Karpas-422 (cell line): ENCODE data around the gene PRG3. TPM values are rescaled to one million over a fixed set of nuclear protein-coding genes. Genes with fewer than 3 reads are reported as not detected.

Source experiments
- DNase-seq: peaks from one replicate; pipeline ENCODE4 v3.0.0-alpha.2; 2015
- H2AFZ ChIP-seq: fragments of 200-600 bp; sonication (generic); 2 replicates; pipeline ENCODE4 v1.6.1; 2014; ENCODE audit warnings: antibody characterized with exemption, low read length, mixed read lengths
- H3K27ac ChIP-seq: fragments of 200-600 bp; sonication (generic); 2 replicates; pipeline ENCODE4 v1.5.1; 2014; ENCODE audit warnings: mild to moderate bottlenecking, low read length, moderate library complexity
- H3K27me3 ChIP-seq: fragments of 200-600 bp; sonication (generic); 2 replicates; pipeline ENCODE4 v1.6.1; 2014; ENCODE audit warnings: low read length, mixed read lengths
- H3K36me3 ChIP-seq: fragments of 200-600 bp; sonication (generic); 2 replicates; pipeline ENCODE4 v1.6.1; 2014; ENCODE audit warnings: low read length, mixed read lengths; ENCODE audit not compliant: insufficient read depth
- H3K4me1 ChIP-seq: fragments of 200-600 bp; sonication (generic); 2 replicates; pipeline ENCODE4 v1.6.1; 2014; ENCODE audit warnings: mild to moderate bottlenecking, low read length, mixed read lengths
- H3K4me2 ChIP-seq: fragments of 200-600 bp; sonication (generic); 2 replicates; pipeline ENCODE4 v1.6.1; 2014; ENCODE audit warnings: low read length, low read depth, mild to moderate bottlenecking; ENCODE audit not compliant: poor library complexity, severe bottlenecking
- H3K4me3 ChIP-seq: fragments of 200-600 bp; sonication (generic); 2 replicates; pipeline ENCODE4 v1.5.1; 2014; ENCODE audit warnings: mild to moderate bottlenecking, antibody characterized with exemption, low read length, mixed read lengths
- H3K79me2 ChIP-seq: fragments of 200-600 bp; sonication (generic); 2 replicates; pipeline ENCODE4 v1.6.1; 2014; ENCODE audit warnings: mild to moderate bottlenecking, low read length, mixed read lengths
- H3K9ac ChIP-seq: fragments of 200-600 bp; sonication (generic); 2 replicates; pipeline ENCODE4 v1.6.0; 2014; ENCODE audit warnings: low read length
- H3K9me2 ChIP-seq: fragments of 200-600 bp; sonication (generic), shearing (Covaris generic); replicated peaks from 2 replicates; pipeline ENCODE4 v1.6.0; 2014; ENCODE audit warnings: mild to moderate bottlenecking, low read length, moderate library complexity; ENCODE audit not compliant: insufficient read depth
- H3K9me3 ChIP-seq: fragments of 300-700, 200-600 bp; sonication (generic); 2 replicates; pipeline ENCODE4 v1.6.1; 2014; ENCODE audit warnings: low read length, mixed read lengths
- H4K20me1 ChIP-seq: fragments of 200-600 bp; sonication (generic); 2 replicates; pipeline ENCODE4 v1.6.1; 2014; ENCODE audit warnings: mild to moderate bottlenecking, antibody characterized with exemption, low read length, low read depth; ENCODE audit not compliant: insufficient read depth
- total RNA-seq: library from RNA; depleted of rRNA; stranded (reverse); fragments of >200 nt; shearing (Covaris generic); gene quantifications from 2 replicates; pipeline ENCODE4 v1.2.3, GENCODE V29; 2014; ENCODE audit warnings: low replicate concordance

The PRG3 gene
- total RNA-seq, 1 experiment from 2014 or later: not detected

GRCh38 chr11:57424792-57425564 is 44.0 kb upstream of the PRG3 start:
- H3K9ac ChIP-seq: peak overlapping the region; percentile 91
- H3K27ac ChIP-seq: peak overlapping the region; percentile 58
- H3K4me2 ChIP-seq: peak overlapping the region; percentile 93
- no peak overlapping the region for H2AFZ ChIP-seq
- H3K79me2 ChIP-seq: peaks cover 38% of the 10 kb centered on the region
- H3K4me3 ChIP-seq: peak overlapping the region; percentile 77
- H3K9me2 ChIP-seq: no peaks in the 10 kb centered on the region
- peaks cover 32% of the 10 kb centered on the region for H3K4me1 ChIP-seq
- peaks cover 47% of the 10 kb centered on the region for H3K36me3 ChIP-seq
- H3K27me3 ChIP-seq: no peaks in the 10 kb centered on the region
- no peaks in the 10 kb centered on the region for H3K9me3 ChIP-seq
- peak; percentile 80 for DNase-seq
- no peaks in the 10 kb centered on the region for H4K20me1 ChIP-seq

- Histone ChIP-seq H3K79me2 (peaks cover 38% of the 10 kb centered on the region), H3K9ac (peak overlapping the region; percentile 91), H3K27ac (peak overlapping the region; percentile 58), H2AFZ (no peak overlapping the region), H3K9me2 (no peaks in the 10 kb centered on the region), H3K4me2 (peak overlapping the region; percentile 93), H3K4me1 (peaks cover 32% of the 10 kb centered on the region), H3K9me3 (no peaks in the 10 kb centered on the region), H3K36me3 (peaks cover 52% of the 10 kb centered on the region), H4K20me1 (no peaks in the 10 kb centered on the region), H3K4me3 (peak overlapping the region; percentile 77; the same call in 1 of the 2 replicates), H3K27me3 (no peaks in the 10 kb centered on the region)
- DNase-seq: no peak
Measured at GRCh38 chr11:57424137-57424791, 43.3 kb upstream of the PRG3 start.

GRCh38 chr11:57422669-57423068 is 41.7 kb upstream of the PRG3 start:
- DNase-seq: no peak
- H3K4me3 ChIP-seq: no peak overlapping the region
- no peaks in the 10 kb centered on the region for H3K9me2 ChIP-seq
- no peak overlapping the region for H3K4me2 ChIP-seq
- H3K4me1 ChIP-seq: peaks cover 30% of the 10 kb centered on the region
- no peak overlapping the region for H3K9ac ChIP-seq
- peaks cover 3% of the 10 kb centered on the region; the same call in 1 of the 2 replicates for H4K20me1 ChIP-seq
- H2AFZ ChIP-seq: no peak overlapping the region
- H3K27me3 ChIP-seq: no peaks in the 10 kb centered on the region
- peaks cover 62% of the 10 kb centered on the region for H3K36me3 ChIP-seq
- no peaks in the 10 kb centered on the region for H3K9me3 ChIP-seq
- no peak overlapping the region for H3K27ac ChIP-seq
- peaks cover 40% of the 10 kb centered on the region for H3K79me2 ChIP-seq

GRCh38 chr11:57421805-57422204 is 40.9 kb upstream of the PRG3 start:
- H3K27me3 ChIP-seq: no peaks in the 10 kb centered on the region
- H3K79me2 ChIP-seq: peaks cover 40% of the 10 kb centered on the region
- no peaks in the 10 kb centered on the region for H3K9me3 ChIP-seq
- H3K9ac ChIP-seq: no peak overlapping the region
- no peak overlapping the region for H3K27ac ChIP-seq
- DNase-seq: no peak
- H2AFZ ChIP-seq: no peak overlapping the region
- H3K36me3 ChIP-seq: peaks cover 70% of the 10 kb centered on the region
- H4K20me1 ChIP-seq: peaks cover 6% of the 10 kb centered on the region; the same call in 1 of the 2 replicates
- H3K4me1 ChIP-seq: peaks cover 23% of the 10 kb centered on the region
- H3K4me2 ChIP-seq: no peak overlapping the region
- H3K9me2 ChIP-seq: no peaks in the 10 kb centered on the region
- H3K4me3 ChIP-seq: no peak overlapping the region

GRCh38 chr11:57421066-57421465 is 40.1 kb upstream of the PRG3 start:
- Histone ChIP-seq H3K4me2 (no peak overlapping the region), H3K4me3 (no peak overlapping the region), H3K27me3 (no peaks in the 10 kb centered on the region), H3K4me1 (peaks cover 21% of the 10 kb centered on the region), H3K9me2 (no peaks in the 10 kb centered on the region), H2AFZ (no peak overlapping the region), H3K79me2 (peaks cover 33% of the 10 kb centered on the region), H3K27ac (no peak overlapping the region), H3K9ac (no peak overlapping the region), H4K20me1 (peaks cover 8% of the 10 kb centered on the region; the same call in 1 of the 2 replicates), H3K36me3 (peaks cover 75% of the 10 kb centered on the region), H3K9me3 (no peaks in the 10 kb centered on the region)
- no peak for DNase-seq

GRCh38 chr11:57419146-57419545 is 38.2 kb upstream of the PRG3 start:
- no peak overlapping the region for H3K4me3 ChIP-seq
- no peak for DNase-seq
- no peaks in the 10 kb centered on the region for H3K9me2 ChIP-seq
- H3K79me2 ChIP-seq: peaks cover 14% of the 10 kb centered on the region
- no peak overlapping the region for H3K27ac ChIP-seq
- H3K9me3 ChIP-seq: no peaks in the 10 kb centered on the region
- H3K9ac ChIP-seq: no peak overlapping the region
- H4K20me1 ChIP-seq: peaks cover 11% of the 10 kb centered on the region; the same call in 1 of the 2 replicates
- H3K36me3 ChIP-seq: peaks cover 74% of the 10 kb centered on the region
- H3K4me2 ChIP-seq: no peak overlapping the region
- peaks cover 2% of the 10 kb centered on the region for H3K4me1 ChIP-seq
- H3K27me3 ChIP-seq: no peaks in the 10 kb centered on the region
- no peak overlapping the region for H2AFZ ChIP-seq

GRCh38 chr11:57418131-57418530 is 37.2 kb upstream of the PRG3 start:
- no peaks in the 10 kb centered on the region for H3K9me3 ChIP-seq
- H3K4me3 ChIP-seq: no peak overlapping the region
- no peaks in the 10 kb centered on the region for H3K27me3 ChIP-seq
- no peak overlapping the region for H3K4me2 ChIP-seq
- no peak overlapping the region for H3K9ac ChIP-seq
- DNase-seq: no peak
- H4K20me1 ChIP-seq: peaks cover 11% of the 10 kb centered on the region; the same call in 1 of the 2 replicates
- H3K9me2 ChIP-seq: no peaks in the 10 kb centered on the region
- no peak overlapping the region for H3K27ac ChIP-seq
- H3K36me3 ChIP-seq: peaks cover 77% of the 10 kb centered on the region
- H3K4me1 ChIP-seq: no peaks in the 10 kb centered on the region
- H2AFZ ChIP-seq: no peak overlapping the region
- H3K79me2 ChIP-seq: peaks cover 9% of the 10 kb centered on the region; the same call in 1 of the 2 replicates

- Histone ChIP-seq H3K36me3 (peaks cover 72% of the 10 kb centered on the region), H3K27ac (no peak overlapping the region), H3K9me3 (no peaks in the 10 kb centered on the region), H3K9ac (no peak overlapping the region), H2AFZ (no peak overlapping the region), H3K9me2 (no peaks in the 10 kb centered on the region), H3K4me1 (no peaks in the 10 kb centered on the region), H4K20me1 (peaks cover 11% of the 10 kb centered on the region; the same call in 1 of the 2 replicates), H3K4me2 (no peak overlapping the region), H3K79me2 (peaks cover 3% of the 10 kb centered on the region; the same call in 1 of the 2 replicates), H3K4me3 (no peak overlapping the region), H3K27me3 (no peaks in the 10 kb centered on the region)
- no peak for DNase-seq
Measured at GRCh38 chr11:57417056-57417455, 36.1 kb upstream of the PRG3 start.
